ENCODE results near the gene KLK13. TPM values are rescaled to one million over a fixed set of nuclear protein-coding genes. Genes with fewer than 3 reads are reported as not detected.

KLK13 gene
- total and polyA plus RNA-seq, 7 experiments from 2014 or later: not detected

- DNase-seq (no peak), ATAC-seq (no peak)
- Mint-ChIP-seq H3K27ac (no peak overlapping the region), H3K4me3 (no peak overlapping the region), H3K4me1 (peaks cover 8 to 19% (median 15%) of the 10 kb centered on the region in 7 donors), H3K27me3 (peaks cover 31 to 66% (median 52%) of the 10 kb centered on the region in 5 donors), H3K9me3 (peaks cover 0 to 3% (median 0%) of the 10 kb centered on the region in 11 donors), H3K36me3 (peaks cover 0 to 4% (median 2%) of the 10 kb centered on the region in 5 donors)
- H3K36me3 ChIP-seq (ENCODE audit: control insufficient read depth in 2 of 3, insufficient read depth in 3 of 3, low read length in 3 of 3): no peaks in the 10 kb centered on the region
- H3K4me1 ChIP-seq (ENCODE audit: control insufficient read depth in 2 of 2, insufficient read depth in 2 of 2, low read length in 2 of 2): no peaks in the 10 kb centered on the region
- intact Hi-C loops (cut with micrococcal nuclease): no loop called here
- no peaks in the 10 kb centered on the region for H3K9me3 ChIP-seq (ENCODE audit: control insufficient read depth in 2 of 3, low read length in 3 of 3)
- no peak overlapping the region for H3K27ac ChIP-seq (ENCODE audit: low read depth, low read length)
- CTCF ChIA-PET: interaction anchor here (2.0 kb wide), 1 partner anchor 148 kb away, joined by 9 read pairs; no protein-coding TSS in a partner anchor
- no peak overlapping the region for H3K4me3 ChIP-seq (ENCODE audit: low read length)
- H3K27me3 ChIP-seq (ENCODE audit: control insufficient read depth in 2 of 2, insufficient read depth in 2 of 2, low read length in 2 of 2): no peaks in the 10 kb centered on the region
- POLR2A ChIA-PET: no interaction called here
These were observed 42.4 kb downstream of the KLK13 start for GRCh38 chr19:51022526-51022925.

- Histone ChIP-seq H3K27ac (ENCODE audit: low read depth, low read length) (no peak overlapping the region), H3K27me3 (ENCODE audit: control insufficient read depth in 2 of 2, insufficient read depth in 2 of 2, low read length in 2 of 2) (no peaks in the 10 kb centered on the region), H3K9me3 (ENCODE audit: control insufficient read depth in 2 of 3, low read length in 3 of 3) (no peaks in the 10 kb centered on the region), H3K4me1 (ENCODE audit: control insufficient read depth in 2 of 2, insufficient read depth in 2 of 2, low read length in 2 of 2) (no peaks in the 10 kb centered on the region), H3K36me3 (ENCODE audit: control insufficient read depth in 2 of 3, insufficient read depth in 3 of 3, low read length in 3 of 3) (no peaks in the 10 kb centered on the region), H3K4me3 (ENCODE audit: low read length) (no peak overlapping the region)
- Mint-ChIP-seq H3K27me3 (peaks cover 44 to 69% (median 54%) of the 10 kb centered on the region in 5 donors), H3K36me3 (peaks cover 0 to 7% (median 0%) of the 10 kb centered on the region in 5 donors), H3K4me3 (peak overlapping the region in 1 of 10 donors; percentile 41), H3K4me1 (peaks cover 8 to 25% (median 23%) of the 10 kb centered on the region in 7 donors), H3K27ac (no peak overlapping the region), H3K9me3 (peaks cover 0 to 3% (median 0%) of the 10 kb centered on the region in 11 donors)
- peak in 6 of 9 donors; percentile 7 to 25 (median 16) for DNase-seq
- ChIA-PET CTCF (interaction anchor here (0.6 to 2.0 kb wide), 5 partner anchors 147 to 238 kb away, joined by 3 to 9 read pairs (median 4); no protein-coding TSS in a partner anchor), POLR2A (no interaction called here)
- no peak for ATAC-seq
- intact Hi-C loops (cut with micrococcal nuclease): loop anchor here in 1 of 2 donors (1.0 kb wide), 1 partner anchor 75 kb away; no protein-coding TSS in a partner anchor
These were observed 43.8 kb downstream of the KLK13 start for GRCh38 chr19:51020988-51021651.

GRCh38 chr19:51019544-51019925 lies 45.4 kb downstream of the KLK13 start, which contains the start of gene KLK10:
Gene KLK10 (minus strand): TSS chr19:51019709. CDS start chr19:51019130, 579 bp downstream.
- peaks cover 57 to 75% (median 61%) of the 10 kb centered on the region in 5 donors for H3K27me3 Mint-ChIP-seq
- H3K4me1 Mint-ChIP-seq: peaks cover 12 to 25% (median 23%) of the 10 kb centered on the region in 7 donors
- H3K27ac Mint-ChIP-seq: peak within 1 kb of the TSS in 1 of 9 donors; percentile 69
- H3K9me3 Mint-ChIP-seq: peaks cover 0 to 3% (median 0%) of the 10 kb centered on the region in 11 donors
- POLR2A ChIA-PET: no interaction called here
- intact Hi-C loops (cut with micrococcal nuclease): no loop called here
- ATAC-seq: no peak
- H3K27ac ChIP-seq (ENCODE audit: low read depth, low read length): no peak within 1 kb of the TSS
- peaks cover 0 to 7% (median 0%) of the 10 kb centered on the region in 5 donors for H3K36me3 Mint-ChIP-seq
- no peaks in the 10 kb centered on the region for H3K9me3 ChIP-seq (ENCODE audit: control insufficient read depth in 2 of 3, low read length in 3 of 3)
- CTCF ChIA-PET: no interaction called here
- H3K4me3 Mint-ChIP-seq: peak within 1 kb of the TSS in 8 of 10 donors; percentile 46 to 83 (median 72)
- DNase-seq: no peak
- no peaks in the 10 kb centered on the region for H3K4me1 ChIP-seq (ENCODE audit: control insufficient read depth in 2 of 2, insufficient read depth in 2 of 2, low read length in 2 of 2)
- H3K27me3 ChIP-seq (ENCODE audit: control insufficient read depth in 2 of 2, insufficient read depth in 2 of 2, low read length in 2 of 2): peaks cover 0 to 8% of the 10 kb centered on the region in 2 donors
- H3K36me3 ChIP-seq (ENCODE audit: control insufficient read depth in 2 of 3, insufficient read depth in 3 of 3, low read length in 3 of 3): no peaks in the 10 kb centered on the region
- H3K4me3 ChIP-seq (ENCODE audit: low read length): no peak within 1 kb of the TSS

GRCh38 chr19:51018745-51019543 lies 45.9 kb downstream of the KLK13 start:
- Mint-ChIP-seq H3K9me3 (peaks cover 0 to 3% (median 0%) of the 10 kb centered on the region in 11 donors), H3K4me1 (peaks cover 17 to 25% (median 23%) of the 10 kb centered on the region in 7 donors), H3K4me3 (peak overlapping the region in 8 of 10 donors; percentile 46 to 83 (median 72)), H3K27me3 (peaks cover 63 to 75% (median 66%) of the 10 kb centered on the region in 5 donors), H3K27ac (no peak overlapping the region), H3K36me3 (peaks cover 0 to 7% (median 0%) of the 10 kb centered on the region in 5 donors)
- intact Hi-C loops (cut with micrococcal nuclease): no loop called here
- Histone ChIP-seq H3K27me3 (ENCODE audit: control insufficient read depth in 2 of 2, insufficient read depth in 2 of 2, low read length in 2 of 2) (peaks cover 0 to 8% of the 10 kb centered on the region in 2 donors), H3K4me3 (ENCODE audit: low read length) (no peak overlapping the region), H3K36me3 (ENCODE audit: control insufficient read depth in 2 of 3, insufficient read depth in 3 of 3, low read length in 3 of 3) (no peaks in the 10 kb centered on the region), H3K9me3 (ENCODE audit: control insufficient read depth in 2 of 3, low read length in 3 of 3) (no peaks in the 10 kb centered on the region), H3K4me1 (ENCODE audit: control insufficient read depth in 2 of 2, insufficient read depth in 2 of 2, low read length in 2 of 2) (no peaks in the 10 kb centered on the region), H3K27ac (ENCODE audit: low read depth, low read length) (no peak overlapping the region)
- POLR2A ChIA-PET: no interaction called here
- DNase-seq (no peak), ATAC-seq (peak; percentile 14)
- CTCF ChIA-PET: no interaction called here

- H3K27ac Mint-ChIP-seq: peak overlapping the region in 1 of 9 donors; percentile 38
- Histone ChIP-seq H3K4me3 (ENCODE audit: low read length) (no peak overlapping the region), H3K27ac (ENCODE audit: low read depth, low read length) (no peak overlapping the region), H3K27me3 (ENCODE audit: control insufficient read depth in 2 of 2, insufficient read depth in 2 of 2, low read length in 2 of 2) (peaks cover 0 to 8% of the 10 kb centered on the region in 2 donors), H3K9me3 (ENCODE audit: control insufficient read depth in 2 of 3, low read length in 3 of 3) (no peaks in the 10 kb centered on the region), H3K4me1 (ENCODE audit: control insufficient read depth in 2 of 2, insufficient read depth in 2 of 2, low read length in 2 of 2) (no peaks in the 10 kb centered on the region), H3K36me3 (ENCODE audit: control insufficient read depth in 2 of 3, insufficient read depth in 3 of 3, low read length in 3 of 3) (no peaks in the 10 kb centered on the region)
- ATAC-seq (peak; percentile 40), DNase-seq (peak in 2 of 9 donors; percentile 26 to 38)
- intact Hi-C loops (cut with micrococcal nuclease): no loop called here
- ChIA-PET POLR2A (no interaction called here), CTCF (interaction anchor here (1.0 to 1.1 kb wide), 2 partner anchors 35 to 78 kb away, joined by 3 to 4 read pairs; no protein-coding TSS in a partner anchor)
- peaks cover 60 to 71% (median 65%) of the 10 kb centered on the region in 5 donors for H3K27me3 Mint-ChIP-seq
- H3K36me3 Mint-ChIP-seq: peaks cover 0 to 7% (median 0%) of the 10 kb centered on the region in 5 donors
- H3K4me3 Mint-ChIP-seq: peak overlapping the region in 6 of 10 donors; percentile 53 to 83 (median 70)
- peaks cover 0 to 3% (median 0%) of the 10 kb centered on the region in 11 donors for H3K9me3 Mint-ChIP-seq
- peaks cover 17 to 25% (median 23%) of the 10 kb centered on the region in 7 donors for H3K4me1 Mint-ChIP-seq
These were observed 47.9 kb downstream of the KLK13 start for GRCh38 chr19:51016798-51017683.

All from naive thymus-derived CD4-positive, alpha-beta T cell (primary cell).